Measurements from ENCODE around the gene MET. TPM values are rescaled to one million over a fixed set of nuclear protein-coding genes. Genes with fewer than 3 reads are reported as not detected.

MET gene
- total RNA-seq, 6 experiments from 2014 or later = 101 to 149 (median 129) TPM

GRCh38 chr7:116788572-116789197, 116.7 kb downstream of the MET start:
- Mint-ChIP-seq H3K4me3 (no peak overlapping the region), H3K36me3 (ENCODE audit: low read depth) (peaks cover 34% of the 10 kb centered on the region), H3K9me3 (no peaks in the 10 kb centered on the region), H3K27ac (no peak overlapping the region), H3K4me1 (ENCODE audit: low read depth) (peaks cover 11% of the 10 kb centered on the region; the same call in 1 of the 2 replicates), H3K27me3 (ENCODE audit: insufficient read depth) (no peaks in the 10 kb centered on the region; the same call in 1 of the 2 replicates)
- TF ChIP-seq, protein P1, sequence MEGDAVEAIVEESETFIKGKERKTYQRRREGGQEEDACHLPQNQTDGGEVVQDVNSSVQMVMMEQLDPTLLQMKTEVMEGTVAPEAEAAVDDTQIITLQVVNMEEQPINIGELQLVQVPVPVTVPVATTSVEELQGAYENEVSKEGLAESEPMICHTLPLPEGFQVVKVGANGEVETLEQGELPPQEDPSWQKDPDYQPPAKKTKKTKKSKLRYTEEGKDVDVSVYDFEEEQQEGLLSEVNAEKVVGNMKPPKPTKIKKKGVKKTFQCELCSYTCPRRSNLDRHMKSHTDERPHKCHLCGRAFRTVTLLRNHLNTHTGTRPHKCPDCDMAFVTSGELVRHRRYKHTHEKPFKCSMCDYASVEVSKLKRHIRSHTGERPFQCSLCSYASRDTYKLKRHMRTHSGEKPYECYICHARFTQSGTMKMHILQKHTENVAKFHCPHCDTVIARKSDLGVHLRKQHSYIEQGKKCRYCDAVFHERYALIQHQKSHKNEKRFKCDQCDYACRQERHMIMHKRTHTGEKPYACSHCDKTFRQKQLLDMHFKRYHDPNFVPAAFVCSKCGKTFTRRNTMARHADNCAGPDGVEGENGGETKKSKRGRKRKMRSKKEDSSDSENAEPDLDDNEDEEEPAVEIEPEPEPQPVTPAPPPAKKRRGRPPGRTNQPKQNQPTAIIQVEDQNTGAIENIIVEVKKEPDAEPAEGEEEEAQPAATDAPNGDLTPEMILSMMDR (IDR thresholded peaks at IDR 0.05) = no peak
- no peak for DNase-seq

- H3K27me3 Mint-ChIP-seq (ENCODE audit: insufficient read depth) = no peaks in the 10 kb centered on the region; the same call in 1 of the 2 replicates
- H3K27ac Mint-ChIP-seq = no peak overlapping the region
- H3K36me3 Mint-ChIP-seq (ENCODE audit: low read depth) = peaks cover 44% of the 10 kb centered on the region
- TF ChIP-seq, protein P1 (IDR thresholded peaks at IDR 0.05) = no peak
- H3K4me3 Mint-ChIP-seq = no peak overlapping the region
- no peak for DNase-seq
- no peaks in the 10 kb centered on the region for H3K9me3 Mint-ChIP-seq
- peaks cover 11% of the 10 kb centered on the region; the same call in 1 of the 2 replicates for H3K4me1 Mint-ChIP-seq (ENCODE audit: low read depth)
Measured at GRCh38 chr7:116790025-116790424, 118.0 kb downstream of the MET start.

GRCh38 chr7:116792813-116793212, 120.8 kb downstream of the MET start:
- Mint-ChIP-seq H3K4me3 (no peak overlapping the region), H3K27ac (no peak overlapping the region), H3K36me3 (ENCODE audit: low read depth) (peaks cover 61% of the 10 kb centered on the region), H3K9me3 (no peaks in the 10 kb centered on the region), H3K27me3 (ENCODE audit: insufficient read depth) (no peaks in the 10 kb centered on the region; the same call in 1 of the 2 replicates), H3K4me1 (ENCODE audit: low read depth) (peaks cover 21% of the 10 kb centered on the region)
- TF ChIP-seq, protein P1 (IDR thresholded peaks at IDR 0.05) = no peak
- no peak for DNase-seq

GRCh38 chr7:116793795-116794340, 121.9 kb downstream of the MET start:
- Mint-ChIP-seq H3K4me1 (ENCODE audit: low read depth) (peaks cover 30% of the 10 kb centered on the region), H3K4me3 (no peak overlapping the region), H3K36me3 (ENCODE audit: low read depth) (peaks cover 70% of the 10 kb centered on the region), H3K27ac (no peak overlapping the region; the same call in 1 of the 2 replicates), H3K27me3 (ENCODE audit: insufficient read depth) (no peaks in the 10 kb centered on the region; the same call in 1 of the 2 replicates), H3K9me3 (no peaks in the 10 kb centered on the region)
- DNase-seq = no peak
- TF ChIP-seq, protein P1 (IDR thresholded peaks at IDR 0.05) = no peak

DNA sequence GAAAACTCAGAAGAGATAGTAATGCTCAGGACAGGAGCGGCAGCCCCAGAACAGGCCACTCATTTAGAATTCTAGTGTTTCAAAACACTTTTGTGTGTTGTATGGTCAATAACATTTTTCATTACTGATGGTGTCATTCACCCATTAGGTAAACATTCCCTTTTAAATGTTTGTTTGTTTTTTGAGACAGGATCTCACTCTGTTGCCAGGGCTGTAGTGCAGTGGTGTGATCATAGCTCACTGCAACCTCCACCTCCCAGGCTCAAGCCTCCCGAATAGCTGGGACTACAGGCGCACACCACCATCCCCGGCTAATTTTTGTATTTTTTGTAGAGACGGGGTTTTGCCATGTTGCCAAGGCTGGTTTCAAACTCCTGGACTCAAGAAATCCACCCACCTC, 124.5 kb downstream of the MET start:
- Mint-ChIP-seq H3K36me3 (ENCODE audit: low read depth) (peaks cover 57% of the 10 kb centered on the region), H3K4me1 (ENCODE audit: low read depth) (peaks cover 53% of the 10 kb centered on the region), H3K9me3 (no peaks in the 10 kb centered on the region), H3K27me3 (ENCODE audit: insufficient read depth) (no peaks in the 10 kb centered on the region; the same call in 1 of the 2 replicates), H3K4me3 (no peak overlapping the region), H3K27ac (no peak overlapping the region)
- no peak for DNase-seq
- TF ChIP-seq, protein P1 (IDR thresholded peaks at IDR 0.05) = no peak

Data from HFFc6 (cell line).